ENCODE measurements around the gene TSPEAR. TPM values are rescaled to one million over a fixed set of nuclear protein-coding genes. Genes with fewer than 3 reads are reported as not detected.

The TSPEAR gene
- total and polyA plus RNA-seq, 2 of the 13 experiments (the other 11 are each of a cell fraction or from before 2014, with no cell fraction given): 0.07 to 0.32 TPM

DNA sequence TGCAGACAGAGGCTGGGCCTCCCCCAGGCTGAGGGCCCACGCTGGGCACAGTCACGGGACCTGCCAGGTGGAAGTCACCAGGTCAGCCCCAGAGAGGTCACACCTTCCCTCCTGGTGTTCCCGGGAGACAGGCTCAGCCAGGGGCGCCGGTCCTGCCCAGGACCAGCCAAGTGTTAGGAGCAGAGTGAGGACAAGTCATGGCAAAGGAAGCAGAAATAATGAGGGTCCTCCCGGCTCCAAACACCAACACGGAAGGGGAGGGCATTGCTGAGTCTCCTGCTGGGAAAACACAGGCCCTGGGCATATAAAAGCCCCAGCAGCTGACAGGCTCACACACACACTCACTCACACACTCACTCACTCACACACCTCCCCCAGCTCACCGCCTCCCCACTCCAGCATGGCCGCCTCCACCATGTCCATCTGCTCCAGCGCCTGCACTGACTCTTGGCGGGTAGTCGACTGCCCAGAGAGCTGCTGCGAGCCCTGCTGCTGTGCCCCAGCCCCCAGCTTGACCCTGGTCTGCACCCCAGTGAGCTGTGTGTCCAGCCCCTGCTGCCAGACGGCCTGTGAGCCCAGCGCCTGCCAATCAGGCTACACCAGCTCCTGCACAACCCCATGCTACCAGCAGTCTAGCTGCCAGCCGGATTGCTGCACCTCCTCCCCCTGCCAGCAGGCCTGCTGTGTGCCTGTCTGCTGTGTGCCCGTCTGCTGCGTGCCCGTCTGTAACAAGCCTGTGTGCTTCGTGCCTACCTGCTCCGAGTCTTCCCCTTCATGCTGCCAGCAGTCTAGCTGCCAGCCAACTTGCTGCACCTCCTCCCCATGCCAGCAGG lies 74.1 kb downstream of the TSPEAR start, which contains the start of gene KRTAP10-10:
KRTAP10-10 (plus strand) TSS at position 339 of the 833 bp plus-strand sequence; CDS start at position 401, 62 bp downstream.
- intact Hi-C loops (cut with micrococcal nuclease; ENCODE audit: unreplicated experiment): loop anchor here (10.0 kb wide), 1 partner anchor 58 kb away; the partner anchor contains the start of gene KRTAP10-12
- Histone ChIP-seq H3K36me3 (replicated peaks in 1 of 2; ENCODE audit: control insufficient read depth in 1 of 2, insufficient read depth in 2 of 2, low read length in 2 of 2) (no peaks in the 10 kb centered on the region), H3K27ac (ENCODE audit: extremely low read length, insufficient read depth, low read length) (no peak within 1 kb of the TSS), H4K20me1 (ENCODE audit: insufficient read depth, low read length) (no peaks in the 10 kb centered on the region), H3K4me3 (replicated peaks in 1 of 3; ENCODE audit: insufficient read depth in 1 of 3, low read depth in 2 of 3, low read length in 3 of 3) (no peak within 1 kb of the TSS), H3K9ac (ENCODE audit: insufficient read depth, low read depth, low read length) (no peak within 1 kb of the TSS), H3K4me2 (ENCODE audit: low read depth, low read length) (no peak within 1 kb of the TSS), H3K79me2 (ENCODE audit: insufficient read depth, low read length) (no peaks in the 10 kb centered on the region), H2AFZ (ENCODE audit: low read length) (no peak within 1 kb of the TSS), H3K4me1 (ENCODE audit: insufficient read depth, low read length) (no peaks in the 10 kb centered on the region), H3K9me3 (ENCODE audit: low read length) (peaks cover 3% of the 10 kb centered on the region; the same call in 1 of the 2 replicates), H3K27me3 (ENCODE audit: control insufficient read depth in 1 of 2, insufficient read depth in 2 of 2, low read length in 2 of 2) (peaks cover 1 to 6% of the 10 kb centered on the region in 2 experiments; a peak in 2 of 5 replicates)
- ChIA-PET POLR2A (no interaction called here), CTCF (ENCODE audit: low intra/inter-chr PET ratio, low total read pairs) (no interaction called here)
- FAIRE-seq (no peak), ATAC-seq (peak; percentile 31; the same call in 2 of the 3 replicates), DNase-seq (ENCODE audit: low spot score) (no peak)
- WGBS (ENCODE audit: low lambda C conversion rate): 22% methylated on average over 7 of the region's 21 CpGs
- no TSS peak for BruUV-seq (replicated peaks)
- TF ChIP-seq, protein P1, sequence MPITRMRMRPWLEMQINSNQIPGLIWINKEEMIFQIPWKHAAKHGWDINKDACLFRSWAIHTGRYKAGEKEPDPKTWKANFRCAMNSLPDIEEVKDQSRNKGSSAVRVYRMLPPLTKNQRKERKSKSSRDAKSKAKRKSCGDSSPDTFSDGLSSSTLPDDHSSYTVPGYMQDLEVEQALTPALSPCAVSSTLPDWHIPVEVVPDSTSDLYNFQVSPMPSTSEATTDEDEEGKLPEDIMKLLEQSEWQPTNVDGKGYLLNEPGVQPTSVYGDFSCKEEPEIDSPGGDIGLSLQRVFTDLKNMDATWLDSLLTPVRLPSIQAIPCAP (CRISPR knock-in tag; IDR thresholded peaks at IDR 0.05; ENCODE audit: low read depth): no peak
- TF ChIP-seq, protein P2, sequence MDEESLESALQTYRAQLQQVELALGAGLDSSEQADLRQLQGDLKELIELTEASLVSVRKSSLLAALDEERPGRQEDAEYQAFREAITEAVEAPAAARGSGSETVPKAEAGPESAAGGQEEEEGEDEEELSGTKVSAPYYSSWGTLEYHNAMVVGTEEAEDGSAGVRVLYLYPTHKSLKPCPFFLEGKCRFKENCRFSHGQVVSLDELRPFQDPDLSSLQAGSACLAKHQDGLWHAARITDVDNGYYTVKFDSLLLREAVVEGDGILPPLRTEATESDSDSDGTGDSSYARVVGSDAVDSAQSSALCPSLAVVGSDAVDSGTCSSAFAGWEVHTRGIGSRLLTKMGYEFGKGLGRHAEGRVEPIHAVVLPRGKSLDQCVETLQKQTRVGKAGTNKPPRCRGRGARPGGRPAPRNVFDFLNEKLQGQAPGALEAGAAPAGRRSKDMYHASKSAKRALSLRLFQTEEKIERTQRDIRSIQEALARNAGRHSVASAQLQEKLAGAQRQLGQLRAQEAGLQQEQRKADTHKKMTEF (CRISPR knock-in tag; IDR thresholded peaks at IDR 0.05): no peak
- no peak for TF ChIP-seq U2AF2 (IDR thresholded peaks at IDR 0.05; ENCODE audit: low read depth, low read length)
- no peak for TF ChIP-seq ZNF775 (CRISPR knock-in tag; IDR thresholded peaks at IDR 0.05; ENCODE audit: borderline replicate concordance)
- TF ChIP-seq, protein P3, sequence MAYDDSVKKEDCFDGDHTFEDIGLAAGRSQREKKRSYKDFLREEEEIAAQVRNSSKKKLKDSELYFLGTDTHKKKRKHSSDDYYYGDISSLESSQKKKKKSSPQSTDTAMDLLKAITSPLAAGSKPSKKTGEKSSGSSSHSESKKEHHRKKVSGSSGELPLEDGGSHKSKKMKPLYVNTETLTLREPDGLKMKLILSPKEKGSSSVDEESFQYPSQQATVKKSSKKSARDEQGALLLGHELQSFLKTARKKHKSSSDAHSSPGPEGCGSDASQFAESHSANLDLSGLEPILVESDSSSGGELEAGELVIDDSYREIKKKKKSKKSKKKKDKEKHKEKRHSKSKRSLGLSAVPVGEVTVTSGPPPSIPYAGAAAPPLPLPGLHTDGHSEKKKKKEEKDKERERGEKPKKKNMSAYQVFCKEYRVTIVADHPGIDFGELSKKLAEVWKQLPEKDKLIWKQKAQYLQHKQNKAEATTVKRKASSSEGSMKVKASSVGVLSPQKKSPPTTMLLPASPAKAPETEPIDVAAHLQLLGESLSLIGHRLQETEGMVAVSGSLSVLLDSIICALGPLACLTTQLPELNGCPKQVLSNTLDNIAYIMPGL (CRISPR knock-in tag; IDR thresholded peaks at IDR 0.05; ENCODE audit: borderline replicate concordance in 1 of 2, low read depth in 1 of 2): no peak
- no peak for TF ChIP-seq ESRRA (CRISPR knock-in tag; IDR thresholded peaks at IDR 0.05; ENCODE audit: low read depth)
- TF ChIP-seq ZNF282 (IDR thresholded peaks at IDR 0.05; ENCODE audit: partially characterized antibody): no peak
- TF ChIP-seq, protein P4, sequence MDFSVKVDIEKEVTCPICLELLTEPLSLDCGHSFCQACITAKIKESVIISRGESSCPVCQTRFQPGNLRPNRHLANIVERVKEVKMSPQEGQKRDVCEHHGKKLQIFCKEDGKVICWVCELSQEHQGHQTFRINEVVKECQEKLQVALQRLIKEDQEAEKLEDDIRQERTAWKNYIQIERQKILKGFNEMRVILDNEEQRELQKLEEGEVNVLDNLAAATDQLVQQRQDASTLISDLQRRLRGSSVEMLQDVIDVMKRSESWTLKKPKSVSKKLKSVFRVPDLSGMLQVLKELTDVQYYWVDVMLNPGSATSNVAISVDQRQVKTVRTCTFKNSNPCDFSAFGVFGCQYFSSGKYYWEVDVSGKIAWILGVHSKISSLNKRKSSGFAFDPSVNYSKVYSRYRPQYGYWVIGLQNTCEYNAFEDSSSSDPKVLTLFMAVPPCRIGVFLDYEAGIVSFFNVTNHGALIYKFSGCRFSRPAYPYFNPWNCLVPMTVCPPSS (IDR thresholded peaks at IDR 0.05): no peak
- TF ChIP-seq ZNF619 (CRISPR knock-in tag; IDR thresholded peaks at IDR 0.05): no peak
- no peak for TF ChIP-seq RXRB (CRISPR knock-in tag; IDR thresholded peaks at IDR 0.05; ENCODE audit: borderline replicate concordance)
- TF ChIP-seq ZNF644 (CRISPR knock-in tag; IDR thresholded peaks at IDR 0.05; ENCODE audit: low read depth): no peak
- in situ Hi-C loops (cut with HindIII; ENCODE audit: extremely low pct_ligation_motif_present, low pct_unique_long_range_greater_than_20kb): no loop called here
